Stimulated activated CD4-positive, alpha-beta T cell treated with anti-CD3 and anti-CD28 coated beads, TNF-alpha, amount 100 ng/mL, for 48 hours (primary cell): ENCODE data around the gene PIGL.
"Not testable (repeated sequence)": the region's sequence is repeated elsewhere in the genome, so short reads cannot be mapped to it uniquely, and the experiment has no call there.

ENCODE experiments used
- DNase-seq, 3 donors: peaks; one replicate each; pipeline ENCODE4 v3.0.0-alpha.2; 2020; ENCODE audit warnings: low read depth in 3 of 3

The PIGL gene

DNA sequence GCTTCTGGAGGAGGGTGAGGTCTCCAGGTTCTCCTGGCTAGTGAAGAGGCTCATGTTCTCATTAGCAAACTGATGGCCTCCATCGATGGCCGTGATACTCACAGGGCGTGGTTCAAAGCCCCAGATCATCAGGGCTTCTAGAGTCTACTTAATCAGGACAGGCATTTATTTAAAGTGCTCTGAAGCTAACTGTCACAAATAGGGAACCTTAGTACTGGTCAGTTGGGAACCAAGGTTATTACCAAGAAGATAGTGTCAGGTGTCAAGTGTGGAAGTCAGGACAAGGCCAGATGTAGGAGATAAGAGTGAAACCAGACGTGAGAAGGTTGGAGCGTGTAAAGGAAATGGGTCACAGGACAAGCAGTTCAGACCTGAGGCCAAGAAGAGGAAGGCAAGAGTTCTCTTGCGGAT is 56.9 kb downstream of the PIGL start:
- no peak for DNase-seq

DNA sequence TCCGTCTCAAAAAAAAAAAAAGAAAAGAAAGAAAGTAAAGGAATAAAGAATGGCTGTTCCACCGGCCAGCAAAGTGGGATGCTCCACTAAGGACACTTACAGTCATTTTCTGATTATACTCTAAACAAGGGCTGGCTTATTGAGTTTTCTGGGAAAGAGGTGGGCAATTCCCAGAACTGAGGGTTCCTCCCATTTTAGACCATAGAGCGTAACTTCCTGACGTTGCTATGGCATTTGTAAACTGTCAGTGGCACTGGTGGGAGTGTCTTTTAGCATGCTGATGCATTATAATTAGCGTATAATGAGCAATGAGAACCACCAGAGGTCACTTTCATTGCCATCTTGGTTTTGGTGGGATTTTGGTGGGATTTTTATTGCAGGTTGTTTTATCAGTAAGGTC is 58.0 kb downstream of the PIGL start:
- DNase-seq = no peak

GRCh38 chr17:16277163-16277562 is 60.2 kb downstream of the PIGL start:
- no peak for DNase-seq

DNA sequence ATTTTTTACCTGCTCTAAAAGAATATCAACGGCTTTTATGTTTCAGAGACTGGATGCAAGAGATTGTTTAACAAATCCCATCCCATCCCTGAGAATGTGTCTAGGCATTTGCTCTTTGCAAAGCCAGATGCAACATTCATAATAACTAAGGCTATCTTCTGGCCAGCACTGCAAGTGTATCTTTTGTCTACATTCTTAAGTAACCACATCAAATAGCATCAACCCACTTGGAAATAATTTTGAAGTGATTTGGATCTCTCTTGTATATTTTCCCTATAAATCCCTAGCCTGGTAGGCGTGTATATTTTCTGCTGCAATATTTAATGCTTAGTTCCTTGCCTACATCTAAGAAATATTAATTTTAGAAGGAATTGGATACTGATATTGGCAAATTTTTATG is 64.3 kb downstream of the PIGL start:
- no peak for DNase-seq

DNA sequence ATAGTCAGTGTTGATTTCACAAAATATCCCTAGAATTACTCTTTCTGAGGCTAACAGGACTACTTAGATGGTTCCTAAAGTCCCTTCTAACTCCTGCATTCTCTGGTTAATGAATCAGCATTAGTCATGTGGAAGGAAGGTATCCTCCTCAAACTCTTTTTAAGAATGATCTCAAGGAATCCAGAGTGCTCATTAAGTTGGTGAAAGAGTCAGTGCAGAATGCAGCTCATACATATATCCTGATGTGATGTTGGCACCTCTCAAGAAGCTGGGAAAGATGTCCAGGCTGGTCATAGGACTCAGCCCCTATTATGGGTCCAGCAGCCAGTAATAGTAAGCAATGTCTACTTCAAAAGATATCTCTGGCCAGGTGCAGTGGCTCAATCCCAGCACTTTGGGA is 65.5 kb downstream of the PIGL start:
- DNase-seq = no peak

DNA sequence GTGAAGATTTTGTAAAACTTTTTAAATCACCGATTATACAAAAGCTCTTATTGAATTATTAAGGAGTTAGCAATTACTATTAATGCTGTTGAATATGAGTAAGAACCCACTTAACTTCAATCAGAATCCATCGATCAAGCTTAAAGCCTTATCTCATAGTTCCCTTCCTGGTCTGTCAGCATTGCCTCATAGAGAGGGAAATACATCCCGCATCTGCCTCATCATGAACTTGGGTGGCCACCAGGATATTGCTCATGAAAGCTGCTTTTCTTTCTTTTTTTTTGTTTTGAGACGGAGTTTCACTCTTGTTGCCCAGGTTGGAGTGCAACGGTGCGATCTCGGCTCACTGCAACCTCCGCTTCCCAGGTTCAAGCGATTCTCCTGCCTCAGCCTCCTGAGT is 66.7 kb downstream of the PIGL start:
- no peak for DNase-seq

DNA sequence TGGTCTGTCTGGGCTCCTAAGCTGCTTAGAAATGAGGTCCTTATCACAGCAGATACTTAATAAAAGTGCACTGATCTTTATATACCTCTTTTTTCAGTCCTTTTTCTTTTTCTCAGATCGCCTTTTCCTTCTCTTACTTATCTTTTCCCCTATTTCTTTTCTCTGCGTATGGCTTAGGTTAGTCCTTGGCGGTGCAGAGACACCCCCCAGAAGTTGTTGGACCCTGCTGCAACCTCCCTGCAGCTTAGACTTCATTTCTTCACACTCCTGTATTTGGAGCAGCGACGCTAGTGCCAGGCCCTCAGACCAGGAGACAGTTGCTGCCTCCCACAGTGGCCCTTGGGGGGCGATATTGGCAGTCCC is 68.6 kb downstream of the PIGL start:
- DNase-seq = no peak

GRCh38 chr17:16286009-16286946 is 69.3 kb downstream of the PIGL start:
- DNase-seq = peak; percentile 66 to 76 (median 68)

DNA sequence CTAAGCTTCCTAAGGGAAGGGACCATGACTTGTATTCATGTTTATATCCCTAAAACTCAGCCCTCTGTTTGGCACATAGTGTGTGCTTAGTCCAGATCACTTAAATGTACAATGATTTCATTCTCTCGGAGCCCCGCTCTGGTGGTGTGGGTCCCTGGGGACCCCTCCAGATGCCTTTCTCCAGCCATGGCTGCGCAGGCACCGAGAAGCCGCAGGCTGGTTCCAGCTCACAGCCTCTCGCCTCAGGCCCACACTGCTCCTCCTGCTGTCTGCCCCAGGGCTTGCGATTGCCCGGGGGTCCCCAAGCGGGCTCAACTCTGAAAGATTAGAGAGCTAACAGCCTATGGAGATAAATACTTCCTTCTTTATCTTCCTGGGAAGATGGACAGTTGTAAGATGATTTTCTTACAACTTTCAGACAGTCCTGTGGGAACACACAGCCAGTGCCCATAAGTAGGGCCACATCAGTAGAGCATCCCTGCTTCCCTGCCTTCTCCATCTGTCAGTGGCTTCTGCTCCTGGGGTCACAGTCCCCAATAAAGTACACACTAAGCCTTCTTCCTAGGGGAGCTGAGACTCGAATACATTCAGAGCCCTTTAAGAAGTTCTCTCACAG is 70.0 kb downstream of the PIGL start:
- no peak for DNase-seq

DNA sequence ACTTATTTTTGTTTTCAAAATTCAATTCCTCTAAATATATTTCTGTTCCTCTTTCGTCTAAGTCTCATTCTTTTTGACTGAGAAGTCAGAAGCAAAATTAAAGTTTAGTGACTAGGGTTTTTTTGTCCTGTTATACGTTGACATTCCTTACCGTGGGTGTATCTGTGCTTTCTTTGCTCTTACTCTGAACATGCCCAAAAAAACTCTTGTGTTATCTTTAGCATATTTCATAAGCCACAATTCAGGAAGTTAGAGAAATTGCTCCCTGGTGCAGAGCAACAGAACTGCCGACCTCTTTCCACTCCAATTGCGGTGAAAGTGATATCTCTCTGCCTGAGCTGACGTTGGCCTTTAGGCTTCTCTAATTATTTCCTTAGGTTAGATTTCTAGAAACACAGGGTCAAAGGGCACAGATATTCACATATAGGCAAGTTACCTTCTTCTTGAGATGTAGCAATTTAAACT is 70.6 kb downstream of the PIGL start:
- DNase-seq = no peak

GRCh38 chr17:16288860-16289571 is 72.0 kb downstream of the PIGL start:
- no peak for DNase-seq

- no peak for DNase-seq
Observed at GRCh38 chr17:16293931-16294330, 76.9 kb downstream of the PIGL start.

DNA sequence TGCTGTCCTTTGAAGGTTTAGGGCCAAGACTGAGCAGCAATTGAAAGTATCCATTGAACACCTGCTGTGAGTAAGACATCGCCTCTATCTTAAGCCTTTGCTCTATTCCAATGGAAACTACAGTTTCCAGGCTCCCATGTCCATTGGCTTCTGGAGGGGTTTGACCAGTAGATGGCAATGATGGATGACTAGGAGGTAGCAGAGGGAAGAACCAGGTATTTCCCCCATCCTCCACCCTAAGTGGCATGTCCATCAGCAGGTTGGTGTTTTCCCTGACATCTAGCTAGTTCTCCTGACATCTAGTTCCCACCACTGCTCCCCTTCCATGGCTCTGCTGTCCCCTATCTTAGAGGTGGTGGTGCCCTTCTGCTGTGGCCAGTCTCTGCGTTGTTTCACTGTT is 77.5 kb downstream of the PIGL start:
- no peak for DNase-seq

DNA sequence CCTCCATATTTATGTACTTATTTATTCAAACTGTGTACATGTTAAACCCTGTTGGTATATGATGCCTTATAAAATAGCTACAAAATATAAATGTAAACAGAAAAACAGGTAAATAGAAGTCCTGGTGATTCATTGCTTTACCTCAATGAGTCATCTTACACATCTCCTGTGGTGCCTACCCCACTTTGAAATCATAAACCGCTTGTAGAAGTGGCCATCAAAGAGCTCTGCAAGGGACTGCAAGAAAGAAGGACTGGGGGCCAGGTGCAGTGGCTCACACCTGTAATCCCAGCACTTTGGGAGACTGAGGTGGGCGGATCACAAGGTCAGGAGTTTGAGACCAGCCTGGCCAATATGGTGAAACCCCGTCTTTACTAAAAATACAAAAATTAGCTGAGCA is 79.1 kb downstream of the PIGL start:
- DNase-seq = not testable (repeated sequence)

DNA sequence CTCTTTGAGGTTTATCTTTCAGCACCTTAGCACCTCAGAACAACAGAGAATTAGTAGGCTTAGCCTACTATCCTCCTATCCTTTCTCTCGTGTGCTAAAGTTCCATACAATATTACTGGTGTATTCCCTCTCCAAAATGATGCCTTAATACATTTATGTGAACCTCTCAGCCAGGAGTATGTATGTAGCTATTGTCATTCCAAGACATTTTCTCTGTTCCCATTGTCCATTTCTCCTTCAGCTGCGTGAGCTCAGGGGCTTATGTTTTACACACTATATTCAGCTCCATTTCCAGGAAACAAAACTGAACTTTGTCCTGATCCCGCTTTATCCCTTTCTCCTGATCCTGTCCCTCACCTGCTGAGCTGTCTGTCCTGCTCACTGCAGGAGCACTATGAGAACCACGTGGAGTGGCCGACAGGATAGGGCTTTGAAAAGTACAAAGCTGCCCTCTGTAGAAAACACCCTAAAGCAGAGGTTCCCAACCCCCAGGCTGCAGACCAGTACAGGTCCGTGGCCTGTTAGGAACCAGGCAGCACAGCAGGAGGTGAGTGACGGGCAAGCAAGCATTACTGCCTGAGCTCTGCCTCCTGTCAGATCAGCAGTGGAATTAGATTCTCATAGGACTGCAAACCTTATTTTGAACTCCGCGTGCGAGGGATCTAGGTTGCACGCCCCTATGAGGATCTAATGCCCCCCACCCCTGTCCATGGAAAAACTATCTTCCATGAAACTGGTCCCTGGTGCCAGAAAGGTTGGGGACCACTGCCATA is 80.5 kb downstream of the PIGL start:
- DNase-seq = no peak

DNA sequence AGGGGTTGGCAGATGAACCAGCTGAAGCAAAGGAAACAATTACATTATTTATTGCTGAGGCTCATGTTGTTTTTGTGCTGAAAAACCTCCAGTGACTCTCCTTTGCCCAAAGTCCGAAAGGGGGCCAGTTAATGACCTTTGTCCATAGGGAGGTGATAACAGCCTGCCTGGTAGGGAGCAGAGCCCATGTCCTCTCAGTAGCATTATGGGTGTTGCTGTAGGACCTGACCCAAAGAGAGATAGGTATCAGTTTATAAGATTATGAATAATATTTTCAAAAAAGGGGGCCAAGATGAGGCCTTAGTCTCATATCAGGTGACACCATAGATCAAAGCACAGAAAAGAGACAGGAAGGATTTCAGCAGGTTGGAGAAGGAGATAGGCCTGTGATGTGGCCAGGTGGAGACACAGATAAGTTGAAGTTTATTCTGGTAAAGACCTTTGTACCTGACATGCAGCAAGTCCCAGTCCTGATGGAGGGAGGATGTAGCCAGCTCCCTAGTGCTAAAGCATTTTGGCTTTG is 81.2 kb downstream of the PIGL start:
- no peak for DNase-seq

- DNase-seq = no peak
Observed at GRCh38 chr17:16300554-16300953, 83.5 kb downstream of the PIGL start.

DNA sequence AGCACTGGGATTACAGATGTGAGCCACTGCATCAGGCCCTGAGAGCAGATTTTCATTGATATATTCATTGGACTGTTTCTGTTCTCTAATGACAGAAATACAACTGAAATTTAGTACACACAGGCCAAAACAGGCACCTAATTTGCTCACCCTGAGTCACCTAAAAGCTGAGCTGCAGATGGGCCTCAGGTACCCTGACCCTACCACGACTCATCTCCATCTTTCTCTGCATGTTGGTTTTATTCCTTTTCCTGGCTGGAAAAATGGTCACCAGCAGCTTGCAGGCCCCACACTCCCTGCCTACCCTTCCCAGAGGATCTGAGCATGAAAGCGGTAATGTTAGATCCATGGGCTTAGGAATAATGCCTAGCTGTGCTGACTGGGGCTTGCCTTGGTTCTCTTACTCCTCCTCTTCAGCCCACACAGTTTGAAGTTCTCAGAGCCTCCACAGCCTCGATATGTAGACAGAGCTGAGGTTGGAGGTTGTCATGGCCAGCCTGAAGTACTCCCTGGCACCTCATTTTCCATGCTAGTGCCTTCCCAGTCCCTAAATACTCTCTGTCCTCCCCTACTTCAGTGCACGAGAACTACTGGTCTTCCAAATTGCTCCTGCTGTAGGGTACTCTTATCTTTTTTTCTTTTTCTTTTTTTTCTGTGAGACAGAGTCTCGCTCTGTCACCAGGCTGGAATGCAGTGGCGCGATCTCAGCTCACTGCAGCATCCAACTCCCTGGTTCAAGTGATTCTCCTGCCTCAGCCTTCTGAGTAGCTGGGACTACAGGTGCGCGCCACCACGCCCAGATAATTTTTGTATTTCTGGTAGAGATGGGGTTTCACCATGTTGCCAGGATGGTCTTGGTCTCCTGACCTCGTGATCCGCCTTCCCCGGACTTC is 85.2 kb downstream of the PIGL start:
- no peak for DNase-seq

DNA sequence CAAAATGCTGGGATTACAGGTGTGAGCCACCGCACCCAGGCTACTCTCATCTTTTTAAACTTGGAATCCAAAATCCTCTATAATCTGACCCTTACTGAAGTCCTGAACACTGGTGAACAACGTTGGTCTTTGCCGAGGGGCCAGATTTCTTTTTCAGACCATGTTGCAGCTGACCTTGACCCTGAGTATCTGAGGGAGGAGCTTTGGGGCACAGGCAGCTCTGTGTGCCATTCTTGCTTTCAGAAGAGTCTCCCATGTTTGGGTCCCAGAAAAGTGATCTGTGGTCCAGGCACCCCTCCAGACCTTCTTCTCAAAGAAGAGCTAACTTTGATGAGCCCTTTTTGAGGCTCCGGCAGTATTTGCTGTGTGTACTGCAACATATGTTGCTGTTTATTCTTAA is 85.8 kb downstream of the PIGL start:
- DNase-seq = no peak

- no peak for DNase-seq
Observed at GRCh38 chr17:16304830-16305229, 87.8 kb downstream of the PIGL start.

- no peak for DNase-seq
Observed at GRCh38 chr17:16306211-16306610, 89.2 kb downstream of the PIGL start.
